Lung (tissue), 12 donors: ENCODE measurements around the gene C5. TPM values are rescaled to one million over a fixed set of nuclear protein-coding genes. Genes with fewer than 3 reads are reported as not detected.

Experiments
- ATAC-seq: fragments of 200-7000 bp; cut with Tn5 transposase; one replicate; pipeline ENCODE4 v1.9.1; 2020; ENCODE audit warnings: moderate number of reproducible peaks; ENCODE audit not compliant: insufficient read depth, low FRiP score
- DNase-seq, 3 donors: peaks; one replicate each; pipeline ENCODE4 v3.0.0-alpha.2; 2013 to 2017
- H3K27ac ChIP-seq, 2 donors: one replicate each; pipeline ENCODE4 v1.5.1; 2013; ENCODE audit warnings: mild to moderate bottlenecking in 2 of 2, moderate library complexity in 2 of 2, control low read depth in 1 of 2, inconsistent platforms in 1 of 2, low read depth in 1 of 2, low read length in 1 of 2
- H3K27me3 ChIP-seq, 3 donors: one replicate each; pipeline ENCODE4 v1.5.1; 2013; ENCODE audit warnings: low read length in 2 of 3; ENCODE audit not compliant: control insufficient read depth in 3 of 3, insufficient read depth in 3 of 3
- H3K36me3 ChIP-seq, 4 donors: one replicate each; pipeline ENCODE4 v1.5.1; 2013; ENCODE audit warnings: low read length in 4 of 4, mild to moderate bottlenecking in 1 of 4, moderate library complexity in 1 of 4; ENCODE audit not compliant: control insufficient read depth in 4 of 4, insufficient read depth in 4 of 4
- H3K4me1 ChIP-seq, 5 donors: one replicate each; pipeline ENCODE4 v1.5.1; 2013; ENCODE audit warnings: low read length in 5 of 5, mild to moderate bottlenecking in 2 of 5, moderate library complexity in 1 of 5; ENCODE audit not compliant: control insufficient read depth in 5 of 5, insufficient read depth in 5 of 5
- H3K4me3 ChIP-seq: one replicate; pipeline ENCODE4 v1.5.1; 2013; ENCODE audit warnings: mild to moderate bottlenecking, control low read depth, moderate library complexity
- H3K9ac ChIP-seq, 2 donors: one replicate each; pipeline ENCODE4 v1.5.1; 2013; ENCODE audit warnings: low read length in 2 of 2, control low read depth in 1 of 2; ENCODE audit not compliant: insufficient read depth in 1 of 2
- H3K9me3 ChIP-seq, 4 donors: one replicate each; pipeline ENCODE4 v1.5.1; 2013; ENCODE audit warnings: low read length in 3 of 4, mild to moderate bottlenecking in 1 of 4, moderate library complexity in 1 of 4; ENCODE audit not compliant: control insufficient read depth in 4 of 4, insufficient read depth in 3 of 4
- WGBS, 2 donors: extraction: QIAGEN DNeasy Blood & Tissue Kit; methylation state at CpG; one replicate each; pipeline ENCODE4 v1.1.7; 2013; 5-methylcytosine and 5-hydroxymethylcytosine counted together
- polyA plus RNA-seq, 2 donors: library from polyadenylated mRNA; stranded (reverse); fragments of 200-250 nt; gene quantifications; one replicate each; pipeline ENCODE4 v1.2.1, GENCODE V29; 2013
- total RNA-seq, 2 donors: library from RNA; depleted of rRNA in 1 of 2; stranded (reverse); fragments of >200 nt in 1 of 2; gene quantifications; one replicate each; pipeline ENCODE4 v1.2.1, GENCODE V29; 2014 to 2021
- TF ChIP-seq, protein P1 (sequence below): IDR thresholded peaks from 2 replicates; pipeline ENCODE4 v1.5.1; 2012; ENCODE audit warnings: mild to moderate bottlenecking; ENCODE audit errors: control extremely low read depth, extremely low read depth
- donor health status: control.
- donor health status: control.
- donor health status: Bipolar disorder and iron deficiency.
- donor health status: healthy.
- donor health status: DM: yes; HTN: yes; CAD: no.

Gene C5
- total and polyA plus RNA-seq, 4 donors = 9.5 to 53.2 (median 13.1) TPM

DNA sequence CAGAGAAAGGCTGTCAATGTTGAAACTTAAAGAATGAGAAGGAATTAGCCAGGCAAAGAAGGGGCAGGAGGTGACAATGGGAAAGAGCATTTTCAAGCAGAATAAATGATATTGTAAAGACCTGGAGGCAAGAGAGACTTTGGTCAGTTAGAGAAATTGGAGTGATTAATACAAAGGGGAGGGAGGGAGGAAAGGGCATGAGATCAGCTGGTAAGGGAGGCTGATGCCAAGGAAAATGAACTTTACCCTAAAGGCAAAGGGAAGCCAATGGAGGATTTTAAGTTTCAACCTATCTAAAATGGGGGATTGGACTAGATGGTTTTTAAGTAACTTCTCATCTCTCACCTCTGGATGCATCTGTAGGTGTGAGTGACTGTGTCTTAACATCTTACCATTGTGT lies 23.3 kb downstream of the C5 start:
- Histone ChIP-seq H3K4me1 (no peaks in the 10 kb centered on the region), H3K9me3 (no peaks in the 10 kb centered on the region), H3K4me3 (no peak overlapping the region), H3K36me3 (peaks cover 0 to 4% (median under 1%) of the 10 kb centered on the region in 4 donors), H3K27ac (no peak overlapping the region), H3K27me3 (no peaks in the 10 kb centered on the region), H3K9ac (no peak overlapping the region)
- DNase-seq = no peak
- ATAC-seq = no peak
- TF ChIP-seq, protein P1, sequence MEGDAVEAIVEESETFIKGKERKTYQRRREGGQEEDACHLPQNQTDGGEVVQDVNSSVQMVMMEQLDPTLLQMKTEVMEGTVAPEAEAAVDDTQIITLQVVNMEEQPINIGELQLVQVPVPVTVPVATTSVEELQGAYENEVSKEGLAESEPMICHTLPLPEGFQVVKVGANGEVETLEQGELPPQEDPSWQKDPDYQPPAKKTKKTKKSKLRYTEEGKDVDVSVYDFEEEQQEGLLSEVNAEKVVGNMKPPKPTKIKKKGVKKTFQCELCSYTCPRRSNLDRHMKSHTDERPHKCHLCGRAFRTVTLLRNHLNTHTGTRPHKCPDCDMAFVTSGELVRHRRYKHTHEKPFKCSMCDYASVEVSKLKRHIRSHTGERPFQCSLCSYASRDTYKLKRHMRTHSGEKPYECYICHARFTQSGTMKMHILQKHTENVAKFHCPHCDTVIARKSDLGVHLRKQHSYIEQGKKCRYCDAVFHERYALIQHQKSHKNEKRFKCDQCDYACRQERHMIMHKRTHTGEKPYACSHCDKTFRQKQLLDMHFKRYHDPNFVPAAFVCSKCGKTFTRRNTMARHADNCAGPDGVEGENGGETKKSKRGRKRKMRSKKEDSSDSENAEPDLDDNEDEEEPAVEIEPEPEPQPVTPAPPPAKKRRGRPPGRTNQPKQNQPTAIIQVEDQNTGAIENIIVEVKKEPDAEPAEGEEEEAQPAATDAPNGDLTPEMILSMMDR = no peak

DNA sequence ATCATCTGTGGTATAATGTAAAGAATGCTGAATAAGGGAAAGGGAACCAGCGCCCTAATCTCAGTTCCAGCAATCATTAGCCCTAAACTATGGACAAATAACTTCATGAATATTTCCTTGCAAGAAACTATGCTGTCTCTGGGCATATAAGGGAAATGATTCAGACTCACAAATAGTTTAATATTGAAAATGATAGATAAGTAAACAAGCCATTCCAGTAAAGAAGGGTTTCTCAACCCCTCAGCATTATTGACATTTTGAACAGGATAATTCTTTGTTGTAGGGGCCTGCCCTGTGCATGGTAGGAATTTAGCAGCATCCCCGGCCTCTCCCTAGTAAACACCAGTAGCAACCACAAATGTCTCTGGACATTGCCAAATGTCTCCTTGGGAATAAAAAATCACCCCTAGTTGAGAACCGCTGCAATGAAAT lies 23.8 kb downstream of the C5 start:
- no peak for ATAC-seq
- H3K9ac ChIP-seq = no peak overlapping the region
- TF ChIP-seq, protein P1 = no peak
- H3K4me1 ChIP-seq = no peaks in the 10 kb centered on the region
- no peak overlapping the region for H3K27ac ChIP-seq
- H3K36me3 ChIP-seq = peaks cover 0 to 4% (median 2%) of the 10 kb centered on the region in 4 donors
- 85 to 87% methylated on average over 3 of the region's 3 CpGs for WGBS, 2 donors
- no peak for DNase-seq
- H3K9me3 ChIP-seq = no peaks in the 10 kb centered on the region
- no peak overlapping the region for H3K4me3 ChIP-seq
- no peaks in the 10 kb centered on the region for H3K27me3 ChIP-seq

DNA sequence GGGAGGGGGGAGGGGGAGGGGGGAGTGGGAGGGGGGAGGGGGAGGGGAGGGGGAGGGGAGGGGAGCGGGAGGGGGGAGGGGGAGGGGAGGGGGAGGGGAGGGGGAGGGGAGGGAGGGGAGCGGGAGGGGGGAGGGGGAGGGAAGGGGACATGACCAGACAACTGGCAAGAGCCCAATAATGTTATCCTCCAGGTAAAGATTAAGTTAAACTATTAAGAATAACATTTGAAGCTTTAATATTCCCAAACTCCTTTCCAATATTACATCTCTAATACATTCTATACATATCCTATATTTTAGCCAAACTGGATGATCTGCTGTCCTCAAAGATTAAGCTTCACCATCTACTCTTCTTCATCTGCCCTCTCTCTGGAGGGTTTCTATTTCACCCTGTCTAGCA lies 25.8 kb downstream of the C5 start:
- Histone ChIP-seq H3K36me3 (peaks cover 0 to 4% (median 0%) of the 10 kb centered on the region in 4 donors), H3K4me3 (no peak overlapping the region), H3K9ac (no peak overlapping the region), H3K4me1 (no peaks in the 10 kb centered on the region), H3K9me3 (no peaks in the 10 kb centered on the region), H3K27ac (no peak overlapping the region), H3K27me3 (no peaks in the 10 kb centered on the region)
- TF ChIP-seq, protein P1 = no peak
- DNase-seq (no peak), ATAC-seq (no peak)
- 29% methylated on average over 1 of the region's 2 CpGs; no CpG with 5 or more reads in 1 of the 2 donors for WGBS, 2 donors

DNA sequence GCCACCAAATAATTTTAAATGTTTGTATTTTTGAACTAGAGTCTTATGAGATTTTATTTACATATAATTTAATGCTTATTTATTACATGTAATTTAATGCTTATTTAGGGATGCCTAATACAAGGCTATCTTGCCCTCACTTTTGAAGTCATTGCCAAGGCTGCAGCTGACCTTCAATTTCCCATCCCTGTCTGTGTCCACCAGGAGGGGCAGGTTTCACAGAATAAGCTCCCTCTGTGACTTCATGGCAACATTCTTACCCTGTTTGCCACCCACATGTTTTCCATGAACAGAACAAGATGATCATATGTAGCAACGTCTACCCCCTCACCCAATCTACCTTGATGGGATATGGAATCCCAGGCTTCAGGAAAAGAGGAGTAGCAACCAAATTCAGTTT lies 27.0 kb downstream of the C5 start:
- Histone ChIP-seq H3K4me1 (no peaks in the 10 kb centered on the region), H3K9me3 (no peaks in the 10 kb centered on the region), H3K4me3 (no peak overlapping the region), H3K36me3 (peaks cover 0 to 4% (median 0%) of the 10 kb centered on the region in 4 donors), H3K27me3 (no peaks in the 10 kb centered on the region), H3K27ac (no peak overlapping the region), H3K9ac (no peak overlapping the region)
- 88 to 97% methylated on average over 1 of the region's 1 CpG for WGBS, 2 donors
- peak in 1 of 3 donors; percentile 6 for DNase-seq
- ATAC-seq = no peak
- TF ChIP-seq, protein P1 = no peak
